Measurements from ENCODE around the gene NKD1. TPM values are rescaled to one million over a fixed set of nuclear protein-coding genes. Genes with fewer than 3 reads are reported as not detected.

Gene NKD1
- total and polyA plus RNA-seq, 8 donors, result 0.44 to 284 (median 2.1) TPM

DNA sequence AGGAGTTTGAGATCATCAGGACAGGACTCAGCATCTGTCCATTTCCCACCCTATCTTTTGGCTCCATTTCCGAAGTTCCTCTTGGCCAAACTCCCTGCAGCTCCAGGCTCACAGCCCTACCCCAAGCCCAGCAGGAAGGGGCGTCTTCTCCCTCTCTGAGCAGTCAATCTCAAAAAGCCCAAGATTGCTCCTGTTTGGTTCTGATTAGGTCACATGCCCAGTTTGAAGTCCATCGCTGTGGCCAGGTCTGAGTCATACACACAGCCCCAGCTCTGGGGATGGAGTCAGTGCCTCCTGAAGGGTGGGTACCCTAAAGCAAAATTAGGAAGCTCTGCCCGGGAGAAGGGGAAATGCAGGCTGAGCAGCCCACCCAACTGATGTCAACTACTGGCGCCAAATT, 109.0 kb downstream of the NKD1 start:
- Histone ChIP-seq H3K9me3 (no peaks in the 10 kb centered on the region), H3K4me1 (no peaks in the 10 kb centered on the region), H3K4me3 (no peak overlapping the region), H3K27me3 (no peaks in the 10 kb centered on the region), H3K27ac (no peak overlapping the region), H3K36me3 (no peaks in the 10 kb centered on the region)
- no peak for DNase-seq
- intact Hi-C loops (cut with DNase I; ENCODE audit: low total_unique reads), result no loop called here
- WGBS, 5 donors, result 37 to 68% (median 47%) methylated on average over 5 of the region's 5 CpGs
- no peak for TF ChIP-seq POLR2AphosphoS5 (IDR thresholded peaks at IDR 0.05)
- TF ChIP-seq, protein P1, sequence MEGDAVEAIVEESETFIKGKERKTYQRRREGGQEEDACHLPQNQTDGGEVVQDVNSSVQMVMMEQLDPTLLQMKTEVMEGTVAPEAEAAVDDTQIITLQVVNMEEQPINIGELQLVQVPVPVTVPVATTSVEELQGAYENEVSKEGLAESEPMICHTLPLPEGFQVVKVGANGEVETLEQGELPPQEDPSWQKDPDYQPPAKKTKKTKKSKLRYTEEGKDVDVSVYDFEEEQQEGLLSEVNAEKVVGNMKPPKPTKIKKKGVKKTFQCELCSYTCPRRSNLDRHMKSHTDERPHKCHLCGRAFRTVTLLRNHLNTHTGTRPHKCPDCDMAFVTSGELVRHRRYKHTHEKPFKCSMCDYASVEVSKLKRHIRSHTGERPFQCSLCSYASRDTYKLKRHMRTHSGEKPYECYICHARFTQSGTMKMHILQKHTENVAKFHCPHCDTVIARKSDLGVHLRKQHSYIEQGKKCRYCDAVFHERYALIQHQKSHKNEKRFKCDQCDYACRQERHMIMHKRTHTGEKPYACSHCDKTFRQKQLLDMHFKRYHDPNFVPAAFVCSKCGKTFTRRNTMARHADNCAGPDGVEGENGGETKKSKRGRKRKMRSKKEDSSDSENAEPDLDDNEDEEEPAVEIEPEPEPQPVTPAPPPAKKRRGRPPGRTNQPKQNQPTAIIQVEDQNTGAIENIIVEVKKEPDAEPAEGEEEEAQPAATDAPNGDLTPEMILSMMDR (IDR thresholded peaks at IDR 0.05), result no peak
- no peak for TF ChIP-seq POLR2A (IDR thresholded peaks at IDR 0.05)
- TF ChIP-seq EP300 (IDR thresholded peaks at IDR 0.05), result no peak

DNA sequence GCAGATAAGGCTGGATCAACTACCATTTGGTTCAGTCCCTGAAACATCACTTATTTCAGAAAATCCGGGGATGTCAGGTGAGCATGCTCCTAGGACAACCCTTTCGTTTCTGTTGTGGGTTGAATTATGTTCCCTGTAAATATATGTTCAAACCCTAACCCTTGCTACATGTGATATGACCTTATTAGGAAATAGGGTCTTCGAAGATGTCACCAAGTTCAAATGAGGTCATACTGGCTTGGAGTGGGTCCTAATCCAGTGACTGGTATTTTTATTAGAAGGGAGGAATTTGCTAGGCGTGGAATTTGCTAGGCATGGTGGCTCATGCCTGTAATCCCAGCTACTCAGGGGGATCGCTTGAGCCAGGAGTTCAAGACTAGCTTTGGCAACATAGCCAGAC, 111.6 kb downstream of the NKD1 start:
- H3K27me3 ChIP-seq, result no peaks in the 10 kb centered on the region
- H3K36me3 ChIP-seq, result no peaks in the 10 kb centered on the region
- no peaks in the 10 kb centered on the region for H3K9me3 ChIP-seq
- no peak overlapping the region for H3K4me3 ChIP-seq
- H3K27ac ChIP-seq, result no peak overlapping the region
- intact Hi-C loops (cut with DNase I; ENCODE audit: low total_unique reads), result loop anchor here (10.0 kb wide), 1 partner anchor 285 kb away; no protein-coding TSS in a partner anchor
- 73 to 89% (median 86%) methylated on average over 5 of the region's 5 CpGs for WGBS, 5 donors
- TF ChIP-seq, protein P1 (IDR thresholded peaks at IDR 0.05), result no peak
- TF ChIP-seq POLR2AphosphoS5 (IDR thresholded peaks at IDR 0.05), result no peak
- no peak for TF ChIP-seq POLR2A (IDR thresholded peaks at IDR 0.05)
- TF ChIP-seq EP300 (IDR thresholded peaks at IDR 0.05), result no peak
- DNase-seq, result no peak
- peaks cover 0 to 1% (median under 1%) of the 10 kb centered on the region in 4 donors for H3K4me1 ChIP-seq

DNA sequence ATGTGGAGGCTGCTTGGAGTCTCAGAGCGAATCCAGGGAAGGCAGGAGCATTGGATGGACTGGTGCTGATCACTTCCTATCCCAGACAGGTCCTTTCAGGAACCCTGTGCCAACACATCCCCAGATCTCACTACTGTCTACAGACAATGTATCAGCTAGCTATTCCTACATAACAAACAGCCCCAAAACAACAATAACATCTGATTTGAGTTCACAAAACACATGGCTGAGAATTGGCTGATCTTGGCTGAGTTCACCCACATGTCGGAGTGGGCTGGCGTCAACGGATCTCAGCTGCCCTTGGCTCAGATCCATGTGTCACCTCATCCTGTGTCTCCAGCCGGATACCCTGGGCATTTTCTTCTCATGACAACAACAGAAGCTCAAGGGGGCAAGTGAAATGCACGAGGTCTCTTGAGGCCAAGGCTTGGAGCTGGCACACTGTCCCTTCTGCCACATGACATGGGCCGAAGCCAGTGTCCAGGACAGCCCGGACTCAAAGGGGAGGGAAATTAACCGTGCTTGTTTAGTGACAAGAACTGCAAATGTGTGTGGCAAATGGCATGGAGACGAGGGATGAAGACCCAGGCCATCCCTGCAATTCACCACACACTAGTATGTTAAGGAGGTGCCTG, 114.2 kb downstream of the NKD1 start:
- intact Hi-C loops (cut with DNase I; ENCODE audit: low total_unique reads), result loop anchor here (10.0 kb wide), 1 partner anchor 288 kb away; no protein-coding TSS in a partner anchor
- Histone ChIP-seq H3K4me1 (peaks cover 0 to 18% (median 7%) of the 10 kb centered on the region in 4 donors), H3K36me3 (no peaks in the 10 kb centered on the region), H3K4me3 (no peak overlapping the region), H3K27ac (no peak overlapping the region), H3K9me3 (no peaks in the 10 kb centered on the region), H3K27me3 (no peaks in the 10 kb centered on the region)
- no peak for DNase-seq
- TF ChIP-seq POLR2A (IDR thresholded peaks at IDR 0.05), result no peak
- no peak for TF ChIP-seq POLR2AphosphoS5 (IDR thresholded peaks at IDR 0.05)
- no peak for TF ChIP-seq EP300 (IDR thresholded peaks at IDR 0.05)
- WGBS, 5 donors, result 89 to 94% (median 91%) methylated on average over 10 of the region's 10 CpGs

DNA sequence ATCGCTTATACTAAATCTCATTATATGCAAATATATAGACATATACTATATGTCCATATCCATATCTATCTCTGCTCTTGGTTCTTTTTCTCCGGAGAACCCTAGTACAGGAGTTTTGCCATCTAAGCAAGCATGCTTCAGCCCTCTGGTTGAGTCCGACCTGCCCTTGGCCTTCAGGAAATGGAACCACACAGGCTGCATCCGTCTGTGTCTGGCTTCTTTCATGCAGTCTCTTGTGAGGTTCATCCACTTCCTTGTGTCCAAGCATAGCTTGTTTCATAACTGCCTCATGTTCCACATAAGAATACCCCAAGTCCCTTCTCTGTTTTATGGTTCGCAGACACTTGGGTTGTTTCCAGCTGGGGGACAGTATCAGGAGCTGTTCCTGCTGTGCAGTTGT, 116.1 kb downstream of the NKD1 start:
- H3K27me3 ChIP-seq, result no peaks in the 10 kb centered on the region
- no peaks in the 10 kb centered on the region for H3K36me3 ChIP-seq
- no peak overlapping the region for H3K4me3 ChIP-seq
- H3K9me3 ChIP-seq, result no peaks in the 10 kb centered on the region
- H3K27ac ChIP-seq, result no peak overlapping the region
- intact Hi-C loops (cut with DNase I; ENCODE audit: low total_unique reads), result loop anchor here (10.0 kb wide), 1 partner anchor 289 kb away; no protein-coding TSS in a partner anchor
- peaks cover 0 to 29% (median 18%) of the 10 kb centered on the region in 4 donors for H3K4me1 ChIP-seq
- TF ChIP-seq POLR2AphosphoS5 (IDR thresholded peaks at IDR 0.05), result no peak
- no peak for TF ChIP-seq POLR2A (IDR thresholded peaks at IDR 0.05)
- TF ChIP-seq, protein P1 (IDR thresholded peaks at IDR 0.05), result no peak
- TF ChIP-seq EP300 (IDR thresholded peaks at IDR 0.05), result no peak
- WGBS, 5 donors, result 92 to 96% (median 95%) methylated on average over 5 of the region's 5 CpGs
- no peak for DNase-seq

Measured in stomach (tissue), 9 donors.